Measurements from ENCODE around the gene ZSCAN5C. TPM values are rescaled to one million over a fixed set of nuclear protein-coding genes. Genes with fewer than 3 reads are reported as not detected.
"Not testable (repeated sequence)": the region's sequence is repeated elsewhere in the genome, so short reads cannot be mapped to it uniquely, and the experiment has no call there.

Gene ZSCAN5C
- polyA plus RNA-seq (ENCODE audit: insufficient read length in 3 of 3), result not detected

GRCh38 chr19:56201973-56202372 lies at the start of gene ZSCAN5C:
Gene ZSCAN5C (plus strand): TSS chr19:56202273. CDS start chr19:56205914, 3,641 bp downstream.
- no peak for DNase-seq (ENCODE audit: low read depth in 3 of 3, low spot score in 2 of 3)

- no peak for DNase-seq (ENCODE audit: low read depth in 3 of 3, low spot score in 2 of 3)
These were observed 49.4 kb upstream of the ZSCAN5C start for GRCh38 chr19:56152644-56153043.

GRCh38 chr19:56153507-56153906 lies 48.6 kb upstream of the ZSCAN5C start:
- no peak for DNase-seq (ENCODE audit: low read depth in 3 of 3, low spot score in 2 of 3)

GRCh38 chr19:56155124-56155687 lies 46.9 kb upstream of the ZSCAN5C start:
- DNase-seq (ENCODE audit: low read depth in 3 of 3, low spot score in 2 of 3), result no peak

GRCh38 chr19:56156768-56157167 lies 45.3 kb upstream of the ZSCAN5C start:
- no peak for DNase-seq (ENCODE audit: low read depth in 3 of 3, low spot score in 2 of 3)

- no peak for DNase-seq (ENCODE audit: low read depth in 3 of 3, low spot score in 2 of 3)
These were observed 43.8 kb upstream of the ZSCAN5C start for GRCh38 chr19:56158170-56158757.

- no peak for DNase-seq (ENCODE audit: low read depth in 3 of 3, low spot score in 2 of 3)
These were observed 43.0 kb upstream of the ZSCAN5C start for GRCh38 chr19:56159009-56159559.

- no peak for DNase-seq (ENCODE audit: low read depth in 3 of 3, low spot score in 2 of 3)
These were observed 42.3 kb upstream of the ZSCAN5C start for GRCh38 chr19:56159622-56160271.

- no peak for DNase-seq (ENCODE audit: low read depth in 3 of 3, low spot score in 2 of 3)
These were observed 40.5 kb upstream of the ZSCAN5C start for GRCh38 chr19:56161534-56161933.

- DNase-seq (ENCODE audit: low read depth in 3 of 3, low spot score in 2 of 3), result no peak
These were observed 39.8 kb upstream of the ZSCAN5C start for GRCh38 chr19:56162258-56162657.

GRCh38 chr19:56163097-56163496 lies 39.0 kb upstream of the ZSCAN5C start:
- no peak for DNase-seq (ENCODE audit: low read depth in 3 of 3, low spot score in 2 of 3)

GRCh38 chr19:56167064-56167578 lies 35.0 kb upstream of the ZSCAN5C start:
- DNase-seq (ENCODE audit: low read depth in 3 of 3, low spot score in 2 of 3), result no peak

GRCh38 chr19:56170261-56170660 lies 31.8 kb upstream of the ZSCAN5C start:
- DNase-seq (ENCODE audit: low read depth in 3 of 3, low spot score in 2 of 3), result no peak

GRCh38 chr19:56174086-56174485 lies 28.0 kb upstream of the ZSCAN5C start:
- DNase-seq (ENCODE audit: low read depth in 3 of 3, low spot score in 2 of 3), result no peak

- DNase-seq (ENCODE audit: low read depth in 3 of 3, low spot score in 2 of 3), result no peak
These were observed 27.5 kb upstream of the ZSCAN5C start for GRCh38 chr19:56174550-56174949.

- not testable (repeated sequence) for DNase-seq (ENCODE audit: low read depth in 3 of 3, low spot score in 2 of 3)
These were observed 26.2 kb upstream of the ZSCAN5C start, which contains the start of gene GALP for GRCh38 chr19:56175861-56176307. Gene GALP (plus strand): TSS chr19:56176008. CDS start chr19:56177109, 1,101 bp downstream.

GRCh38 chr19:56176310-56176709 lies 25.8 kb upstream of the ZSCAN5C start:
- not testable (repeated sequence) for DNase-seq (ENCODE audit: low read depth in 3 of 3, low spot score in 2 of 3)

- DNase-seq (ENCODE audit: low read depth in 3 of 3, low spot score in 2 of 3), result no peak
These were observed 25.2 kb upstream of the ZSCAN5C start for GRCh38 chr19:56176881-56177280.

GRCh38 chr19:56177564-56178243 lies 24.4 kb upstream of the ZSCAN5C start:
- DNase-seq (ENCODE audit: low read depth in 3 of 3, low spot score in 2 of 3), result no peak

- DNase-seq (ENCODE audit: low read depth in 3 of 3, low spot score in 2 of 3), result no peak
These were observed 12.3 kb upstream of the ZSCAN5C start for GRCh38 chr19:56189785-56190184.

GRCh38 chr19:56191115-56191514 lies 11.0 kb upstream of the ZSCAN5C start:
- no peak for DNase-seq (ENCODE audit: low read depth in 3 of 3, low spot score in 2 of 3)

Measured in right renal cortex interstitium (tissue), 3 donors.